Pulmonary artery endothelial cell (primary cell): ENCODE measurements around the gene RAB5A. TPM values are rescaled to one million over a fixed set of nuclear protein-coding genes. Genes with fewer than 3 reads are reported as not detected.
"Not testable (repeated sequence)": the region's sequence is repeated elsewhere in the genome, so short reads cannot be mapped to it uniquely, and the experiment has no call there.

Source experiments
- DNase-seq: peaks from one replicate; pipeline ENCODE4 v3.0.0-alpha.2; 2011; ENCODE audit warnings: low read depth, low spot score
- total RNA-seq: library from RNA; depleted of rRNA; stranded (reverse); fragments of >200 nt; gene quantifications from 2 replicates; pipeline ENCODE4 v1.2.3, GENCODE V29; 2014

Gene RAB5A
- total RNA-seq, 1 donor from 2014 or later, result 83.0 TPM

DNA sequence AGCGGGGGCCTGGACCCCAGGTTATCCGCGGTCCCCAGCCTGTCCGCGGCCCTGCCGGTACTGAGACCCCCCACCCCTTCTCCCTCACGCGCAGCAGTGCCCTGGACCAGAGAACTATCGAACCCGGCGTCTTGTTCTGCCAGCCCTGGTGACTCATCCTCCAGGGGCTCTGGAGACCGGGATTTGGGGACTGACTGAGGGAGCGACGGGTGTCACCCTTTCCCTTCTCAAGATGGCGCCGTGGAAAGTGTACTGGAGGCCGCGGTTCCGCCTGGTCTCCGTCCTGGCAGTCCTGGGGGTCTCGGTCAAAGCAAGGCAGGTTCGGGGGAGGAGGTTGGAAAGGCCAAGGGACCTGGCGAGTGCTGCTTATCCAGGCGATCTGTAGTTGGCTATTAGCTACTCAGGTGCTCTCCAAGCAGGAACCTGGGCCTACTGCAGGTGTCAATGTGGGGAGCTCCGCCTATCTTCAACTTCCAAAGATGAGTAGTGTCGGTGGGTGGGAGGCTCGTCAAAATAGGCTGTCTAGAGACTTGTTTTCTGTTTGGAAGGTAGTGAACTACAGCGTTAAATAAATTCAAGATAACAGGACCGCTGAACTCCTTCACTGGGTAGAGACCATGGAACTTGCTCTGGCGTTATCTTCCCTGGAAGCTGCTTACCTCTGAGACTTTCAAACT lies 790 bp downstream of the RAB5A start:
- no peak for DNase-seq

GRCh38 chr3:19948226-19948591 lies 1.3 kb downstream of the RAB5A start:
- DNase-seq, result no peak

GRCh38 chr3:19950316-19950715 lies 3.4 kb downstream of the RAB5A start:
- no peak for DNase-seq

DNA sequence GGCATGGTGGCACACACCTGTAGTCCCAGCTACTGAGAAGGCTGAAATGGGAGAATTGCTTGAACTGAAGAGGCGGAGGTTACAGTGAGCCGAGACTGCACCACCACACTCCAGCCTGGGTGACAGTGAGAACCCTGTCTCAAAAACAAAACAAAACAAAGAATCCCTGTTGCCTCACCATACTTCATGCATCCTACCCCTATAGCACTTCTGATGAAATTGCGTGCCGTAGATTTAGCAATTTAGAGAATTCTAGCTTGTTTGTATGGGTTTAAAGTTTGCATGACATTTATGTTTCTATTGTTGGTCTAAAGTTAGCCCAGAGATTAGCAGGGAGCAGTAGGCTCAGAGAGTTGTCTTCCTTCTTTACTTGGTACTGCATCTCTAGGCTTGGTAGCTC lies 7.8 kb downstream of the RAB5A start:
- no peak for DNase-seq

- DNase-seq, result not testable (repeated sequence)
These were observed 10.5 kb downstream of the RAB5A start for GRCh38 chr3:19957354-19957753.

DNA sequence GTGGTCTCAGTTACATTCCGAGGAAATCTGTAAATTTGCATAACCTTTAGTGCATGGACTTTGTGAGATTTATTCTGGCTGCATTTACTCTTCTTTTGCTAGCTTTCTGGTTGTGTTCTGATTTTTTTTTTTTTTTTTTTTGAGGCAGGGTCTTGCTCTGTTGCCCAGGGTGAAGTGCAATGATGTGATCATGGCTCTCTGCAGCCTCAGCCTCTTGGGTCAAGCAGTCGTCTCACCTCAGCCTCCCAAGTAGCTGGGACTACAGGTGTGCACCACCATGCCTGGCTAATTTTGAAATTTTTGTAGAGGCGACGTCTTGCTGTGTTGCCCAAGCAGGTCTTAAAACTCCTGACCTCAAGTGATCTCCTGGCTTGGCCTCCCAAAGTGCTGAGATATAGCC lies 12.6 kb downstream of the RAB5A start:
- DNase-seq, result no peak

DNA sequence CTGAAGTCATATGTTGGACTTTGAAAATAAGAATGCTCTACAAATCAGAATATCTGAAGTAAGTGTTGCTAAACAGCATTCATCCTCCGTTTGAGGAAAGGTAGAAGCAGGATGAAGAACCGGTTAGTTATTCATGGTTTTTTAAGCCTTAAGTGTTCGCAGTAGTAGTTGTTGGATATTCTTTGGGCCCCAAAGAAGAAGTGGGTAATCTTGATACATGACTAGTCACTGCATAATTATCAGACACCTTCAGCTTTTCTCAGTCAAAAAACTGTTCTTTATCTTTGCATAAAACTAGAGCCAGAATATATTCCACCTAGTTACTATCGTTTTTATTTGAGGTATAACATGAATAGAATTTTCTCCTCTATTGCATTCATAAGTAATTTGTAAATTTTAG lies 13.8 kb downstream of the RAB5A start:
- DNase-seq, result no peak

DNA sequence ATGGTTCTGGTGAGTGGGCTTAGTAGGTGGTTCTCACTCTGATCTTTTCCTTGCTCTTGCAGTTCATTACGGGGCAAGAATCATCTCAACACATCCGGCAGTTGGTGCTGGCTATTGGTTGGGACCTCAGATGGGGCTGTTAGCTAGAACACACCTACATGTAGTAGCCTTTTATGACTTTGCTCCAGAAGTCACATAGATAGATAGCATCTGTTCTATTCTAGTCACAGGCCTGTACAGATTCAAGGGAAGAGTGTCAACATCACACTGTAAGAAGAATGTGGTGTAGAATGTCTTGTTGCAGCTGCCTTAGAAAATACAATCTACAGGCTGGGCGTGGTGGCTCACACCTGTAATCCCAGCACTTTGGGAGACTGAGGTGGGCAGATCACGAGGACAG lies 15.1 kb downstream of the RAB5A start:
- DNase-seq, result no peak

- no peak for DNase-seq
These were observed 20.3 kb downstream of the RAB5A start for GRCh38 chr3:19967208-19967607.

DNA sequence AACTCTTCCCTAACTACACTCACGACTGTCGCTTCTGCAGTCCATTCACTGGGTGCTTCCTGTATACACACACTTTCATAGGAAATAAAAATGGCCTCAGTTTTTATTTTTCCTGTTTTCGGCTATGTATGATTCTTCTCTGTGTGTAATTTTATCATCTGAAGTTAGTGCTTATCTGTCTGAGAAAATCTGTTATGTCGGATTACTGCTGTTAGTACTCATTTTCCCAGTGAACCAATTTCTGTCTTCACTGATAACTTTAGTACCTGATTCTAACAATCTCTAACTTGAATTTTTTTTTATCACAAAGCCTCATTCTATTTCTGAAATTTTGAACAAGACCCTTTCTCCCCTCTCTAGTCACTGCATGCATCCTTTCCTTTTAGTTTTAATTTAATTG lies 20.9 kb downstream of the RAB5A start:
- DNase-seq, result no peak

GRCh38 chr3:19970327-19970726 lies 23.4 kb downstream of the RAB5A start:
- no peak for DNase-seq

- DNase-seq, result no peak
These were observed 25.2 kb downstream of the RAB5A start for GRCh38 chr3:19972054-19972453.

DNA sequence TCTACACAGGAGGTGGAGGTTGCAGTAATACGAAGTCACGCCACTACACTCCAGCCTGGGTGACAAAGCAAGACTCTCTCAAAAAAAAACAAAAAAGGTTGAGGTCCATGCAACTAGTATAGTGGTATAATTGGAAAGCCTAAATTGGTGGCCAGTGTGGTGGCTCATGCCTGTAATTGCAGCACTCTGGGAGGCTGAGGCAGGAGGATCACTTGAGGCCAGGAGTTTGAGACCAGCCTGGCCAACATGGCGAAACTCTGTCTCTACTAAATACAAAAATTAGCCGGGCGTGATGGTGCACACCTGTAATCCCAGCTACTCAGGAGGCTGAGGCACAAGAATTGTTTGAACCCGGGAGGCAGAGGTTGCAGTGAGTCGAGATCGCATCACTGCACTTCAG lies 42.0 kb downstream of the RAB5A start:
- not testable (repeated sequence) for DNase-seq

- no peak for DNase-seq
These were observed 47.9 kb downstream of the RAB5A start for GRCh38 chr3:19994796-19995195.

- no peak for DNase-seq
These were observed 50.6 kb downstream of the RAB5A start for GRCh38 chr3:19997502-19997901.

DNA sequence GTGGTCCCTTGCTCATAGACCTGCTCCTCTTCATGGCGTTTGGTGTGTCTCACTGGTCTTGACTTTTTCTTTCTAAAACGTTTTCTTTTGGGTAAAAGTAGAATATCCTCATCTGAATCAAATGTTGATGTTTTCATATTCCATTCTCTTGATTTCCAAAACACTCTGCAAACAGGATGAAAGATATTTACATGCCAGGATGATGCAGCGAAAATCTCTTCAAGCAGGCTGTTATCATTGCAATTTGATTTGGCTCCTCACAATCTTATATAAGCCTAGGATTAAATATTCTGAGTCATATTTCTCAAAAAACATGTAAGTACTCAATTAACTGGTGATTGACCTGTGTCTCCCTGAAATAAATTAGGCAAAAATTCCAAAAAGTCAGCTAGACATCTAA lies 55.0 kb downstream of the RAB5A start:
- DNase-seq, result no peak

GRCh38 chr3:20007960-20008359 lies 61.1 kb downstream of the RAB5A start:
- no peak for DNase-seq

- no peak for DNase-seq
These were observed 61.7 kb downstream of the RAB5A start for GRCh38 chr3:20008646-20009045.

GRCh38 chr3:20012164-20012563 lies 65.3 kb downstream of the RAB5A start, which contains the start of gene PP2D1:
Gene PP2D1 (minus strand): TSS chr3:20012264. CDS start chr3:20012072, 192 bp downstream.
- DNase-seq, result no peak

GRCh38 chr3:20013396-20013795 lies 66.5 kb downstream of the RAB5A start:
- no peak for DNase-seq

- no peak for DNase-seq
These were observed 68.6 kb downstream of the RAB5A start for GRCh38 chr3:20015525-20015924.

DNA sequence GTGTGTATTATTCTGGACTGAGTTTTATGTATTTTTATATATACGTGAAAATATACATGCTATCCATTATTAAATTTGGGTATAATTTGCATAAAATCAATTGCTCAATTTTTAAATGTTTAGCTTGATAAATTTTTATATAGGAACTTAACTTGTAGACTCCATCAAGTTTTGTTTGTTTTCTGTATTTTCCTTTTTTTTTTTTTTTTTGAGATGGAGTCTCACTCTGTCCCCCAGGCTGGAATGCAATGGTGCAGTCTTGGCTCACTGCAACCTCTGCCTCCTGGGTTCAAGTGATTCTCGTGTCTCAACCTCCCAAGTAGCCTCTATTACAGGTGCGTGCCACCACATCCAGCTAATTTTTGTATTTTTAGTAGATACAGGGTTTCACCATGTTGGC lies 69.2 kb downstream of the RAB5A start:
- not testable (repeated sequence) for DNase-seq

GRCh38 chr3:20022954-20023622 lies 76.2 kb downstream of the RAB5A start:
- no peak for DNase-seq
